ENCODE data around the gene FGF9.

Gene FGF9

DNA sequence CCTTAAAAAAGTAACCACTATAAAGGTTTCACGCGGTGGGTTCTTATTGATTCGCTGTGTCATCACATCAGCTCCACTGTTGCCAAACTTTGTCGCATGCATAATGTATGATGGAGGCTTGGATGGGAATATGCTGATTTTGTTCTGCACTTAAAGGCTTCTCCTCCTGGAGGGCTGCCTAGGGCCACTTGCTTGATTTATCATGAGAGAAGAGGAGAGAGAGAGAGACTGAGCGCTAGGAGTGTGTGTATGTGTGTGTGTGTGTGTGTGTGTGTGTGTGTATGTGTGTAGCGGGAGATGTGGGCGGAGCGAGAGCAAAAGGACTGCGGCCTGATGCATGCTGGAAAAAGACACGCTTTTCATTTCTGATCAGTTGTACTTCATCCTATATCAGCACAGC, 30.6 kb downstream of the FGF9 start:
- FAIRE-seq (no peak), DNase-seq (ENCODE audit: insufficient read length, low spot score) (no peak)

DNA sequence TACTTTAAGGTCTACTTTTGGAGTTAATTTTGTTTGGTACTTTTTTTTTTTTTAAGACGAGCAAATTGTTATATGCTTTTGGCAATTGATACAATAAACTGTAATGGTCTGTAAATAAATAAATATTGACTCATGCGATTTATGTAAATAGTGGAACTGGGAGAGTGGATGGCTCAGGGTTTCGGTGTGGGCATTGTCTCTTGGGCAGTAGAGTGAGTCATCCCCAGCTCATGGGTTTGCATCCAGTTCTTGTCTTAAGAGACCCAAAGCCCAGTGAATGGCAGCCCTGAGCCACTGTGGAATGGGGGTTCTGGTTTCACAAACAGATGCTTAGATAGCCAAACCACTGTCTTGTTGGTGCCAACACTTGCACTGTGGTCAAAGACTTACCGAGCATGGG, 33.0 kb downstream of the FGF9 start:
- no peak for FAIRE-seq
- no peak for DNase-seq (ENCODE audit: insufficient read length, low spot score)

- DNase-seq (ENCODE audit: insufficient read length, low spot score) (no peak), FAIRE-seq (no peak)
These were observed 36.7 kb downstream of the FGF9 start for GRCh38 chr13:21707586-21707985.

DNA sequence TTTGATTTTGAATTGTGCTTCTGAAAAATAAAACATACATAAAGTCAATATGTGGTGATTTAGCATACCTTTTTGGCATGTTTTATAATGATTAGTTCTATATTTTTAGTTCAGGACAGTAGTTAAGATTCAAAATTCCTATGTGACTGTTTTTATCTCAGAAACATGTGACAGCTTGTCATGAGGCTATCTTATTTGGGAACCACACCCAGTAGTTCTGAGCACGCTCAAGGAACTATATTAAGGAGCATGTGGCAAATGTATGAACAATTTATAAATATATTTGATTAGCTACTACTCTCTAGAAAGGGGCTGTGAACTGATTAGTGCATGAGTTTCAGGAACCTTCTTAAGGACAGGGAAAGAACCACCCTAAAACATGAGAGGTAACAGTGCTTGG, 38.8 kb downstream of the FGF9 start:
- FAIRE-seq (no peak), DNase-seq (ENCODE audit: insufficient read length, low spot score) (no peak)

DNA sequence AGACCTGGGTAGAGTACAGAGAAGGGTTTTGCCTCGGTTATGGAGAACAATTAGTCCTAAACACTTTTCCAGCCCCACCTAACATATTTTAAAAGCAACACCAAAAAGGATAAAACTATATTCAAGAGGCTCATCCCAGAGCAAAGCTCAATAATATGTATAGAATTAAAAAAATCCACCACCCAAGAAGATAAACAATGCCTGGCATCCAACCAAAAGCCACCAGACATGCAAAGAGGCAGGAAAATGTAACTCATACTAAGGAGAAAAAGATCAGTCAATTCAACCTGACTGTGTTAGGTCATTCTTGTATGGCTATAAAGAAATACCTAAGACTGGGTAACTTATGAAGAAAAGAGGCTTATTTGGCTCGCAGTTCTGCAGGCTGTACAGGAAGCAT, 39.3 kb downstream of the FGF9 start:
- no peak for DNase-seq (ENCODE audit: insufficient read length, low spot score)
- no peak for FAIRE-seq

DNA sequence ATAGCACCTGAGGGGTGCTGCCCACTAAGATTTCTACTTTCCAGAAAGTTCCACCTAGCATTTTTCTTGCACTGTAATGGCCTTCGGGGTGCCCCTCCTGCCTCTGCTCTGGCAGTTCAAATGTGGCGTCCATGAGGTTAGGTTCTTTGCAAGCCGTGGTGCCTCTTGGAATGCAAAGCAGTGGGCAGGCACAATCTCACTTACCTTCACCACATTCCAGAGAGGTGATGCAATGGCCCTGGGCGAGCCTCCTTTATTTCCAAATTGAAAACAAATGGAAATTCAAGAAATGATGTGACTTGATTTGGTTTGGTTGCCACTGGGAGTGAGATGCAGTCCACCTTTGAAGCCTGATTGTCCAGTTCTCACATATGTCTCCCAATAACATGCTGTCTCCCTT, 46.9 kb downstream of the FGF9 start:
- no peak for FAIRE-seq
- DNase-seq (ENCODE audit: insufficient read length, low spot score) = no peak

- DNase-seq (ENCODE audit: insufficient read length, low spot score) (no peak), FAIRE-seq (no peak)
These were observed 48.6 kb downstream of the FGF9 start for GRCh38 chr13:21719463-21719862.

DNA sequence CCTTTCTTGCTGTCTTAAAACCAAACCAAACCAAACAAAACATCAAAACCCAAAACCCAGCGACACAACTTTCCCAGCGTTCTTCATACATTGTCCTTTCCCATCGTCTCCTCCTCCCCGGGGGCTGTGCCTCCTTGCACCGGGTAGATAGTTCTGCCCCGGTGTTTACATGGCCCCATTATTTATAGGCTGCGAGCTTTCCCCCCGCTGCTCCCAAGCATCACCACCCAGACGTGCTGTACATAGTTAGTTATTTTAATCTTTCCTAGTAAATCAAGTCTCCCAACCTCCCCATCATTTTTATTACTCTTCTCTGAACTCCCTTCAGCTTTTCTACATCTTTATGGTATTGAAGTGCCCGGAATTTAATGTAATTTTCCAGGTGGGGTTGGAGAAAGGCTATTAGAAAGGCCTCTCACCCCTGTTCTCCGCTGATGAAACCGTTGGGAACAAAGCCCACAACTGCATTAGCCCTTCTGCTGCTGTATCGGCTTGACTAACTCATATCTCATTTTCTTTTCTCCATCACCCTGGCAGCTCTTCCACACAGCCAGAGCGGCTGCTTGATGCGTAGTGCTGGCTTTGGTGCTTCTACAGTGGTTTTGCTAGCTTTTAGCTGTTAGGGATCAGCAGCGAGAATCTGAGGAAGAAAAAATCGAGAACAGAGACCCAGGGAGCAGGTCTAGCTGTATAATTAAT, 53.1 kb downstream of the FGF9 start:
- FAIRE-seq (no peak), DNase-seq (ENCODE audit: insufficient read length, low spot score) (no peak)

DNA sequence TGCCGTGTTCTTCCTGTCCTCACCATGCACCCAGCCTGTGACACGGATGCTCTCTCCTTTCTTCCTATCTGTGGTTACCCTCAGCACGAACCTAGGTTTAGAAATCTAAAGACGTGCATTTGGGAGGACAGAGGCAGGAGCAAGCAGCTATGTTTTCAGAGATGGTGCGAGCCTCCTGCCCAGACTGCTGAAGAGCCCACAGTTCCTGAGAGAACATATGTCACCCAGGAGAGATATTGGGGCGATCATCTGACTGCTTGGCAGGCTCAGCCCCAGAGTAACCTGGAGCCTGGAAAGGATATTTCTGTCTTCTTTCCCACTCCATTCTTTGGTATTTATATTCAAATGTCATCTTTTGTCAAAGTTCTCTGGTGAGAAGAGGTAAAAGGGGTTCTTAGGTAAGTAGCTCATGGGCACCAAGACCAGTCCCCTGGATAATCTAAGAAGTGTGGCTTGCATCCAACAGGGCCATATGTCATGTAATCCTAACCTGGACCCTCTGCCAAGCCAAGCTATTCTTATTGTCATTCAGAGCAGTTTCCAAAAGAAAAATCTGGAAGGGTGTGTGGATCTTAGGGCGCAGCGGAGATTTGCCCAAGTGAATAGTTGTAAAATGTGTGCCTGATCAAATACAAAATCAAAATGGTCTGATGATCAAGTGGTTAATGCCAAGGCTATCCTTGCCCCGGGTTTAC, 59.5 kb downstream of the FGF9 start:
- no peak for DNase-seq (ENCODE audit: insufficient read length, low spot score)
- FAIRE-seq = no peak

- DNase-seq (ENCODE audit: insufficient read length, low spot score) (no peak), FAIRE-seq (no peak)
These were observed 62.8 kb downstream of the FGF9 start for GRCh38 chr13:21733475-21734263.

- DNase-seq (ENCODE audit: insufficient read length, low spot score) (no peak), FAIRE-seq (no peak)
These were observed 64.1 kb downstream of the FGF9 start for GRCh38 chr13:21734961-21735360.

GRCh38 chr13:21735701-21736401, 65.0 kb downstream of the FGF9 start:
- DNase-seq (ENCODE audit: insufficient read length, low spot score) = no peak
- FAIRE-seq = no peak

DNA sequence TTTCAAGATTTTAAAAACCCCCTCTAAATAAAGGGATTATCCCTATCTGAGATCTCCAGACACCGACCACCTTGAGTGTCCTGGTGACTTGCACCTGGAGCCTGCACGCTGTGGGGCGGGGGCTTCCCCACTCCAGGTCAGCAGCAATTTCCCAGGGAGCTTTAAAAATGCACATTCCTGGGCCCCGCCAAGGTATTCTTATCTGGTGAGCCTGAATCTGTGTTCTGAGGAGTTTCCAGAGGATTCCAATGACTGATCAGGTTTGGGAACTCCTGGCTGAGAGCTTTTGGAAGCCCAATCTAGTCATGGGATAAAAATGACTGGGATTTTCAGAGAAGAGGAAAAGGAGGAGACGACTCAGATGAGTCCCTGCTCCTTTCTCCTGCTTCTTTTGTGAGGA, 66.1 kb downstream of the FGF9 start:
- FAIRE-seq (no peak), DNase-seq (ENCODE audit: insufficient read length, low spot score) (no peak)

GRCh38 chr13:21738630-21739029, 67.8 kb downstream of the FGF9 start:
- FAIRE-seq (no peak), DNase-seq (ENCODE audit: insufficient read length, low spot score) (no peak)

DNA sequence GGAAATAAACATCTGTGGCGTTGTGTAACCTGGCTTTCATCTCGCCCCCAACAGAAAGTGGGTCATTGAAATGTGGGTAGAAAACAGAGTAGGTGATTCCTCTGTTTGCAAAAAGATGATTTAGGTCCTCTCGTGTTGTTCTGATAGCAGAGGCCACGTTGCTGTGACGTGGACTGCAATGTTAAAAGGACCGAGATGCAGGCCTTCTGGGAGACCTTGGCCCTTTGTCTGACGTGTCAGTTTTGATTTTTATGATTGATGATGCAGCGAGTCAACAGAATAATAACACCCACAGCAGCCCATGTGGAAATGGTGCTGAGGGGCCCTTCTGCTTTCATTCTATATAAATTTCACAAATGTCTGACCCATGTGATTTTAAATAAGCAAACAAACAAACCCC, 68.9 kb downstream of the FGF9 start:
- no peak for DNase-seq (ENCODE audit: insufficient read length, low spot score)
- FAIRE-seq = no peak

DNA sequence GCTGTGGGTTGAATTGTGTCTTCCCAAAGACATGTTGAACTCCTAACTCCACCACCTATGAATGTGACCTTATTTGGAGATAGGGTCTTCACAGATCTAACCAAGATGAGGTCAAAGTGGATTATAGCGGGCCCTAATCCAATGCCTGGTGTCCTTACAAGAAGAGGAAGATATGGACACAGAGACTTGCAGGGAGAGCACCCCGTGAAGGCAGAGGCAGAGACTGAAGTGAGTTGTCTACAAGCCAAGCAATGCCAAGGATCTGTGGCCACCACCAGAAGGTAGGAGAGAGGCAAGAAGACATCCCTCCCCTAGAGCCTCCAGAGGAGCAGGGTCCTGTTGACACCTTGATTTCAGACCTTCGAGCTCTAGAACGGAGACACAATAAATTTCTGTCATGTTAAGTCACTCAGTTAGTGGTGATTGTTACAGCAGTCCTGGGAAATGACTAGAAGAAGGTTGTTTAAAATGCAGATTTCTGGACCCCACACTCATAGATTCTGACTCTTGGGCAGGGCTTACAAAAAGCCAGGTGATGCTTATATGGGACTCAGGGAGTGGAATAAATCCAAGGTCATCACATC, 70.6 kb downstream of the FGF9 start:
- FAIRE-seq = no peak
- no peak for DNase-seq (ENCODE audit: insufficient read length, low spot score)

DNA sequence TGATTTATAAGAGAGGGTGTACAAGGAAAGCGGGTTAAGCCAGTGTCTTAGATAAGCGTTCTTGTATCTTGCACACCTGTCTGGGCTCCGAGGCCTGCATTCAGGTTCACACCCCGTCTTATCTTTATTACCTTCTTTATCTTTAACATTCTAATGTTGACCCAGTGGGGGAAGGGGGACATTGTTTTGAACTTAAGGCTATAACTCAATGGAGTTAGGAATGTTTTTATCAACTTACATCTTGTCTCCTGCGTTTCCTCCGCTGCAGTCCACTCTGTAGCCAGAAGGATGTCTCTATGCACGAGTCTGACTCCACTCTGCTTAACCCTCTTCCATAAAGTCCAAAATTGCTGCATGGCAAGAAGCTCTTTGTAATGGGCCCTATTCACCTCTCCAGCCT, 71.2 kb downstream of the FGF9 start:
- DNase-seq (ENCODE audit: insufficient read length, low spot score) (no peak), FAIRE-seq (no peak)

GRCh38 chr13:21744149-21744548, 73.3 kb downstream of the FGF9 start:
- no peak for FAIRE-seq
- no peak for DNase-seq (ENCODE audit: insufficient read length, low spot score)

DNA sequence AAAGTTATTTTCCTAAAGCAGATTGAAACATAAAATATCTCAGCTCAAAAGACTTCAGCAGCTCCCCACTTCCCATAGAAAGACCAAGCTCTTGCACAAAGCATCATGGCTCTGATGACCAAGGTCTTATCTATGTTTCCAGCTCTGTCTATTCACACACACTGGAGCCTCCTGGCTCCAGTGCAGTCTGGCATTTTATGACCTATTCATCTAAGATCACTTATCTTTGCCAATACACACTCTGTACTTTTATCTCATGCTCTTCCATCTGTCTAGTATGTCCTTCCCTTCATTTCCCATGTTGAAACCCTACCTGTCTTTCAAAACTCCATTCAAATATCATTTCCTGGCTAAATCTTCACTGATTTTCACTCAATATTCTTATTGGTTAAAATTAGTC, 74.4 kb downstream of the FGF9 start:
- FAIRE-seq = no peak

DNA sequence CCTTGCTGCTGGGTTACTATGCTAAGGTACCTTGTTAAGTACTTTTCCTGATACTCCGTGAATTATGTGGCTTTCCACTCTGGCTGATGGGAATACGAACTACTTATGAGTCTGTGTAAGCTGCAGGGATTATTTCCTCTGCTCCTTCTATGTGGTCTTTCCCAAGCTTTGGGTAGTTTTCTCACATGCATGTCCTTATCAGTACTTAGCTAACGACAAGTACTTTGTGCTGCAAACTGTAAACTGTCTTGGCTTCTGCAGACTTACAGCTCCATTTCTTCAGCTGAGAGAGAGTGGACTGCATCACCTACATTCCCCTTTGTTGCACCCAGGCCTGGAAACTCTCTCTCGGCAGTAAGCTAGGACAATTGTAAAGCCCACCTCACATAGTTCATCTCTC, 76.6 kb downstream of the FGF9 start:
- DNase-seq (ENCODE audit: insufficient read length, low spot score) (no peak), FAIRE-seq (no peak)

More for the DNA sequence above, 74.4 kb downstream of the FGF9 start:
- DNase-seq (ENCODE audit: insufficient read length, low spot score) = no peak

DNA sequence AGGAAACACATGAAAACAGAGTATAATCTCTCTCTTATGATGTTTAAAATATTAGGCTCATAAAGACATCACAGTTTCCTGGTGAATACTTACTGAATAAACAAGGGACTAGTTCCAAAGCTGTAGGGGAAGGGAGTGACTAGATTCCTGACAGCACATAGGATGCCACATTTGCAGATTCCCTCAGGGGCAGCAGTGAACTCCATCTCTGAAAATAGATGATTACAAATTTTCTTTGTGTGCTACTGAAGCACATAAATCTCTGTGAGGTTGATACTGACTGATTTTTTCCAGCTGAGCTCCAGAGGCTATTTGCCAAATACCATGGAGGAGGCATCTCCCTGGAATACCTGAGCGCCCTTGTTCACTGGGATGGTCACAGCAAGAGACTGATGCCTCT, 77.3 kb downstream of the FGF9 start:
- FAIRE-seq (no peak), DNase-seq (ENCODE audit: insufficient read length, low spot score) (no peak)

Data from HTR-8/SVneo (cell line).